Activated CD8-positive, alpha-beta T cell treated with anti-CD3 and anti-CD28 coated beads for 36 hours (primary cell): ENCODE data around the gene PSORS1C1. TPM values are rescaled to one million over a fixed set of nuclear protein-coding genes. Genes with fewer than 3 reads are reported as not detected.
"Not testable (repeated sequence)": the region's sequence is repeated elsewhere in the genome, so short reads cannot be mapped to it uniquely, and the experiment has no call there.

Source experiments
- ATAC-seq: fragments of 200-7000 bp; cut with Tn5 transposase; one replicate; pipeline ENCODE4 v1.10.0; 2021; ENCODE audit warnings: mild to moderate bottlenecking, moderate library complexity
- CTCF ChIA-PET: fragments of 350-600 bp; sonication (Branson Sonifier 250); formaldehyde crosslinking; loops from one replicate; lab custom pipeline; 2021; ENCODE audit warnings: antibody characterized with exemption; lab: Charles Lee
- POLR2A ChIA-PET: fragments of 350-600 bp; sonication (Branson Sonifier 250); formaldehyde crosslinking; loops from one replicate; lab custom pipeline; 2021; ENCODE audit warnings: antibody characterized with exemption; lab: Charles Lee
- DNase-seq: peaks from one replicate; pipeline ENCODE4 v3.0.0-alpha.2; 2020
- H3K27ac Mint-ChIP-seq: one replicate; pipeline ENCODE4 v1.8.0; 2021; ENCODE audit warnings: mild to moderate bottlenecking, mixed read lengths
- H3K27me3 Mint-ChIP-seq: one replicate; pipeline ENCODE4 v1.8.0; 2021; ENCODE audit warnings: mixed read lengths
- H3K36me3 Mint-ChIP-seq: one replicate; pipeline ENCODE4 v1.8.0; 2021; ENCODE audit warnings: low read depth, mixed read lengths
- H3K4me1 Mint-ChIP-seq: one replicate; pipeline ENCODE4 v1.8.0; 2021; ENCODE audit warnings: low read depth, mixed read lengths
- H3K4me3 Mint-ChIP-seq: one replicate; pipeline ENCODE4 v1.8.0; 2021; ENCODE audit warnings: mild to moderate bottlenecking, moderate library complexity, mixed read lengths
- H3K9me3 Mint-ChIP-seq: one replicate; pipeline ENCODE4 v1.8.0; 2021; ENCODE audit warnings: mixed read lengths
- intact Hi-C: fragments of 100-400 bp; cut with micrococcal nuclease; formaldehyde crosslinking; loops from one replicate; pipeline ENCODE4 v1.10.0; 2022
- total RNA-seq, 2 experiments: library from RNA; stranded (reverse); gene quantifications; one replicate each; pipeline ENCODE4 v1.2.3, GENCODE V29; 2021
- TF ChIP-seq, protein P1 (sequence below): fragments of 200-600 bp; IDR thresholded peaks from one replicate; pipeline ENCODE4 v1.8.0; 2022; ENCODE audit warnings: antibody characterized with exemption, mild to moderate bottlenecking

Gene PSORS1C1
- total RNA-seq, 2 experiments from 2014 or later = not detected

DNA sequence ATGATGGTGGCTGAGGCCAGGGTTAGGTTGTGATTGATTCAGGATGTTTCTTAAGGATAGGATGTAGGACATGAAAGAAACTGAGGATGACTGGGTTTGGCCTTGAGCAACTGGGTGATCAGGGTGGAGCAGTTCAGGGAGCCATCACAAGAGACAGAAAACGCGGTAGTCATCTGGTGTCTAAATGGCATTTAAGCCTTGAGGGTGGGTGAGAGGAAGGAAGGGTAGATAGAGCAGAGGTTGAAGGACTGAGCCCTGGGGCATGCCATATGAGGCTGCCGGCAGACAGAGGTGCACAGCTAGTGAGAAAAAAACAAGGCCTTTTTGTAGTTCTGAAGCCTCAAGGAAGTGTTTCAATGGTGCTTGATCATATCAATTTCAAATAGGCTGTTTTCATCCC is 54.0 kb downstream of the PSORS1C1 start:
- peaks cover 11% of the 10 kb centered on the region for H3K4me1 Mint-ChIP-seq
- ATAC-seq (no peak), DNase-seq (no peak)
- no peak overlapping the region for H3K27ac Mint-ChIP-seq
- TF ChIP-seq, protein P1, sequence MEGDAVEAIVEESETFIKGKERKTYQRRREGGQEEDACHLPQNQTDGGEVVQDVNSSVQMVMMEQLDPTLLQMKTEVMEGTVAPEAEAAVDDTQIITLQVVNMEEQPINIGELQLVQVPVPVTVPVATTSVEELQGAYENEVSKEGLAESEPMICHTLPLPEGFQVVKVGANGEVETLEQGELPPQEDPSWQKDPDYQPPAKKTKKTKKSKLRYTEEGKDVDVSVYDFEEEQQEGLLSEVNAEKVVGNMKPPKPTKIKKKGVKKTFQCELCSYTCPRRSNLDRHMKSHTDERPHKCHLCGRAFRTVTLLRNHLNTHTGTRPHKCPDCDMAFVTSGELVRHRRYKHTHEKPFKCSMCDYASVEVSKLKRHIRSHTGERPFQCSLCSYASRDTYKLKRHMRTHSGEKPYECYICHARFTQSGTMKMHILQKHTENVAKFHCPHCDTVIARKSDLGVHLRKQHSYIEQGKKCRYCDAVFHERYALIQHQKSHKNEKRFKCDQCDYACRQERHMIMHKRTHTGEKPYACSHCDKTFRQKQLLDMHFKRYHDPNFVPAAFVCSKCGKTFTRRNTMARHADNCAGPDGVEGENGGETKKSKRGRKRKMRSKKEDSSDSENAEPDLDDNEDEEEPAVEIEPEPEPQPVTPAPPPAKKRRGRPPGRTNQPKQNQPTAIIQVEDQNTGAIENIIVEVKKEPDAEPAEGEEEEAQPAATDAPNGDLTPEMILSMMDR = no peak
- H3K4me3 Mint-ChIP-seq = no peak overlapping the region
- POLR2A ChIA-PET = interaction anchor here (1.2 kb wide), 1 partner anchor 19 kb away, joined by 3 read pairs; no protein-coding TSS in a partner anchor
- CTCF ChIA-PET = no interaction called here
- H3K36me3 Mint-ChIP-seq = peaks cover 3% of the 10 kb centered on the region
- H3K27me3 Mint-ChIP-seq = no peaks in the 10 kb centered on the region
- intact Hi-C loops = no loop called here
- H3K9me3 Mint-ChIP-seq = no peaks in the 10 kb centered on the region

- TF ChIP-seq, protein P1 = no peak
- H3K4me1 Mint-ChIP-seq = peaks cover 6% of the 10 kb centered on the region
- H3K4me3 Mint-ChIP-seq = no peak overlapping the region
- POLR2A ChIA-PET = no interaction called here
- H3K27ac Mint-ChIP-seq = no peak overlapping the region
- intact Hi-C loops = no loop called here
- H3K9me3 Mint-ChIP-seq = no peaks in the 10 kb centered on the region
- CTCF ChIA-PET = no interaction called here
- no peaks in the 10 kb centered on the region for H3K27me3 Mint-ChIP-seq
- DNase-seq (no peak), ATAC-seq (no peak)
- no peaks in the 10 kb centered on the region for H3K36me3 Mint-ChIP-seq
Observed at GRCh38 chr6:31169123-31169857, 54.7 kb downstream of the PSORS1C1 start.

DNA sequence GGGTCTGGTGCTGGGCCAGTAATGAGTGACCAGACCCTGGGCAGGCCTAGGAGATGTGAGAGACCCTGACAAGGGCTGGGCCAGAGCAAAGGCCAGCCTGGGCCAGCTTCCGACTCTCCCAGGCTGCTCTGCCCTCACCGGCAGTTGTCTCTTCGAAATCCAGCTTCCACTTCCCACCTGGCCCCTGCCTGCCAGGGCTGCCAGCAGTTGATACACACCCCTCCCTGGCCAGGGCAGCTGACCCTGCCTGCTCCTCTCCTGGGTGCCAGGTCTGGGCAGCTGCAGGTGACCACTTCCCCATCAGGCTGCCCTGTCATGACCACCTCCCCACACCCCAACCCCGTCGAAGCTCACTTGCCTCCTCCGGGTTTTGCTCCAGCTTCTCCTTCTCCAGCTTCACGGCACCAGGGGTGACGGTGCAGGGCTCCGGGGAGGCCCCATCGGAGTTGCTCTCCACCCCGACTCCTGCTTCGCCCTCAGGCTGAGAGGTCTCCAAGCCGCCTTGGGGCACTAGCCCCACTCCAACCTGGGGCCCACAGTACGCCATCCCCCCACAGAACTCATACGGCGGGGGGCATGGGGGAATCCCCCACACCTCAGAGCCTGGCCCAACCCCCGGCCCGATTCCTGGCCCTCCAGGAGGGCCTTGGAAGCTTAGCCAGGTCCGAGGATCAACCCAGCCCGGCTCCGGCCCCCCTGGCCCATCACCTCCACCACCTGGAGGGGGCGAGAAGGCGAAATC is 55.4 kb downstream of the PSORS1C1 start:
- intact Hi-C loops, H3K36me3 Mint-ChIP-seq, H3K9me3 Mint-ChIP-seq, H3K27me3 Mint-ChIP-seq, H3K4me1 Mint-ChIP-seq, H3K4me3 Mint-ChIP-seq, CTCF ChIA-PET, POLR2A ChIA-PET, ATAC-seq, H3K27ac Mint-ChIP-seq, DNase-seq: not testable (repeated sequence)

- Mint-ChIP-seq H3K27ac (no peak within 1 kb of the TSS), H3K27me3 (no peaks in the 10 kb centered on the region), H3K4me3 (no peak within 1 kb of the TSS), H3K9me3 (no peaks in the 10 kb centered on the region), H3K4me1 (peaks cover 1% of the 10 kb centered on the region), H3K36me3 (no peaks in the 10 kb centered on the region)
- CTCF ChIA-PET = no interaction called here
- DNase-seq (no peak), ATAC-seq (no peak)
- TF ChIP-seq, protein P1 = no peak
- POLR2A ChIA-PET = no interaction called here
- intact Hi-C loops = no loop called here
Observed at GRCh38 chr6:31170600-31170881, 55.9 kb downstream of the PSORS1C1 start, which contains the start of gene POU5F1. Gene POU5F1, minus strand, starts transcription at chr6:31170682. Its CDS starts 62 bp downstream, at chr6:31170620.

GRCh38 chr6:31170987-31171671 is 56.5 kb downstream of the PSORS1C1 start:
- ChIA-PET CTCF (no interaction called here), POLR2A (interaction anchor here (0.9 to 1.1 kb wide), 2 partner anchors 8 to 15 kb away, joined by 3 to 4 read pairs; no protein-coding TSS in a partner anchor)
- Mint-ChIP-seq H3K27me3 (no peaks in the 10 kb centered on the region), H3K27ac (no peak overlapping the region), H3K4me1 (peaks cover 7% of the 10 kb centered on the region), H3K9me3 (no peaks in the 10 kb centered on the region), H3K4me3 (no peak overlapping the region), H3K36me3 (no peaks in the 10 kb centered on the region)
- ATAC-seq (no peak), DNase-seq (no peak)
- TF ChIP-seq, protein P1 = no peak
- intact Hi-C loops = no loop called here
